Measurements from ENCODE around the gene CDS2. TPM values are rescaled to one million over a fixed set of nuclear protein-coding genes. Genes with fewer than 3 reads are reported as not detected.

CDS2 gene
- total RNA-seq, 1 donor from 2014 or later = 23.4 TPM

DNA sequence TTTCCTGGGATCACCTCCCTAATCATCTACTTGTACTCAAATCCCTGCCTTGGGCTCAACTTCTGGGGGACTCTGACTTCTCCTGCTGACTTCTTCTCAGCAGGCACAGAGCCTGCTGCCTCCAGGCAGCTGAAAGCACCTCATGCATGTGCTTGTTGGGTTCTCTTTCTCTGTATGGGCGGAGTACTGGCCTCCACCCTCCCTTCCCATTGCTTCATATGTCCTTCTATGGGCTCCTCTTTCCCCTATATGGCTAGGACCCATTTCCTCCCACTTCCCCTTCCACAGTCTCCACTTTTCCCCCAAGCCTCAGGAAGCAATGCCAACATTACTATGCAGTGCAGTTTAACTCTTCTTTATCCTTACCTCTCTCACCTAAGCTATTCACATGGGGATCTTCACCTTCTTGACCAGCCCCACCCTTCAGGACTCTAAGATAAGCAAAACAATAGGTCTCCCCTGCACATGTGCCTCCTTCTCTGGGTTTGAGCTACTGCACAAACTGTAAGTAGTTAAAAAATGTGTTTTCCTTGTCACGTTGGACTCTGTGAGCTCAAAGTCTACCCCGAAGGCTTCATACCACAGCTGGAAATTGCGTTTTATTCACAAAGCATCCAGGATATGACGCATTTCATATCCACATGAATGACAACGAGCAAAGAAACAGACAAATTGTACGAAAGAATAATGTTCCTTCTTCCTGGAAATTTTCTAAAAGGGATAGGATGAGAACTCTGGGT is 93.7 kb downstream of the CDS2 start:
- no peak for DNase-seq (ENCODE audit: low read depth)
- FAIRE-seq = no peak

DNA sequence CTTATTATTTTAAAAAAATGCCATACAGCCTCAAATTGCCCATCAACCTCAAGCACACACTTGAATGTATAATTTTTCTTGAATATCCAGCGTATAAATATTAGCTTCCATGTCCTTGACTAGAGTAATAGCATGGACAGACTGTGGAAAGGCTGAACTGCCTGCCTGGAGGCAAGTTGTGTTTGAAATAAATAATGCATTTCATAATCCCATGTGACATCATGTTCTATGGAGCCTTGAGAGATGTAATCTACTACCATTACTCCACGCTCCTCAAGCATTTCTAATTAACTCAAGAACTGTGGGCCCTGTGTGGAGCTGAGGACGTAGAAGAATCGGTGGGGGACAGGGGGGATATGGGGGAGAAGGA is 94.2 kb downstream of the CDS2 start:
- Histone ChIP-seq H3K27me3 (ENCODE audit: control insufficient read depth, insufficient read depth, low read length) (no peaks in the 10 kb centered on the region), H3K4me3 (ENCODE audit: low read depth, low read length) (no peak overlapping the region), H3K36me3 (ENCODE audit: control insufficient read depth, insufficient read depth, low read length) (no peaks in the 10 kb centered on the region)
- FAIRE-seq (no peak), DNase-seq (ENCODE audit: low read depth) (no peak)
- TF ChIP-seq CTCF (IDR thresholded peaks at IDR 0.05; ENCODE audit: insufficient read depth, low read length, severe bottlenecking) = no peak

More for the DNA sequence above, 93.7 kb downstream of the CDS2 start:
- Histone ChIP-seq H3K27me3 (ENCODE audit: control insufficient read depth, insufficient read depth, low read length) (no peaks in the 10 kb centered on the region), H3K36me3 (ENCODE audit: control insufficient read depth, insufficient read depth, low read length) (no peaks in the 10 kb centered on the region), H3K4me3 (ENCODE audit: low read depth, low read length) (no peak overlapping the region)
- TF ChIP-seq CTCF (IDR thresholded peaks at IDR 0.05; ENCODE audit: insufficient read depth, low read length, severe bottlenecking) = no peak

DNA sequence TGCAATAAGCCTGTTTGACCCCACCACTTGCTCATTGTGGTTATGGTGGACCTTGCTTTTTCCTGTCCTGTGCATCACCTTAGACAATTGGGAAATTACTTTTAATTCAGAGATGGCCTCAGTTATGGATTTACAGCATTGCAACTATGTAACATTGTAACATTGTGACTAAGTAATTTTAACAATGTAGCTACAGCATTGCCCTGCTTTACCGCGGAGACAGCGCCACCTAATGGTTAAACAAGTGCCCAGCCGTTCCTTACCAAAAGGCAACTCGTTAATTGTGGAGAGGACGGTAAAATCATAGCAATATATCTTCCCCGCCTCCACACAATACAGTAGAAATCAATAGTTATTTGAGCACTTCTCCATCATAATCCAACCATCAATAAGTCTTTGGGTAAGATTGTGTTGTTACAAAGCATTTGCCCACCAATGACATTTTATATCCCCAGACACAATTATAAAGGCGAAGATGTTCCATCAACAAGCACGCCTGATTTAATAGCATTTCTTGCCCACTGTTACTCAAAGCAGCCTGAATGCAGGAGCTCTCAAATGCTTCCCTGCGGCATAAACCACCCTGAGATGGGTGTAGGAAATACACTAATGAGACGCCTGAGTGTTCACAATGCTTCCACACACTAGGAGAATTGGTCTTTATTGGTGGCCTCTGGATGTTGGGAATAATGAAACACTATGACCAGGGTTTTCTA is 96.3 kb downstream of the CDS2 start:
- no peak for FAIRE-seq
- no peaks in the 10 kb centered on the region for H3K27me3 ChIP-seq (ENCODE audit: control insufficient read depth, insufficient read depth, low read length)
- no peaks in the 10 kb centered on the region for H3K36me3 ChIP-seq (ENCODE audit: control insufficient read depth, insufficient read depth, low read length)
- peak; percentile 84 for TF ChIP-seq CTCF (IDR thresholded peaks at IDR 0.05; ENCODE audit: insufficient read depth, low read length, severe bottlenecking)
- peak; percentile 60 for DNase-seq (ENCODE audit: low read depth)
- no peak overlapping the region for H3K4me3 ChIP-seq (ENCODE audit: low read depth, low read length)

DNA sequence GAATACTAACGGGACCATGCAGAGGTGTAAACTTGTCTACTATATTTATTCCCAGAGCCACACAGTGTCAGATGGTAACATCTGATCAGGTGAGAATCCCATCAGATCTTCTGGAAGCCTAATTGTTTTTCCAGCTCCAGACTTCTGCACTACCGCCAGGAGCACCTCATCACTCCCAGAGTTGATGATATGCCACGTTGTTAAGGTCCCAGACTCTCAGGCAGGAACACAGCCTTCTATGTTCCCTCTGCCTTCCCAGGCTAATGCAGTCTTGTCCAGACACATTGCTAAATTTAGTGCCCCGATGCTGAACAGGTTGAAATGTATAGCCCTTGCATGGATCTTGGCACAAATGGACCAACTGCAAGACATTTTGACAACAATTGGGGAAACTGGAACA is 103.7 kb downstream of the CDS2 start:
- no peaks in the 10 kb centered on the region for H3K36me3 ChIP-seq (ENCODE audit: control insufficient read depth, insufficient read depth, low read length)
- H3K4me3 ChIP-seq (ENCODE audit: low read depth, low read length) = no peak overlapping the region
- no peaks in the 10 kb centered on the region for H3K27me3 ChIP-seq (ENCODE audit: control insufficient read depth, insufficient read depth, low read length)
- DNase-seq (ENCODE audit: low read depth) (no peak), FAIRE-seq (no peak)
- no peak for TF ChIP-seq CTCF (IDR thresholded peaks at IDR 0.05; ENCODE audit: insufficient read depth, low read length, severe bottlenecking)

DNA sequence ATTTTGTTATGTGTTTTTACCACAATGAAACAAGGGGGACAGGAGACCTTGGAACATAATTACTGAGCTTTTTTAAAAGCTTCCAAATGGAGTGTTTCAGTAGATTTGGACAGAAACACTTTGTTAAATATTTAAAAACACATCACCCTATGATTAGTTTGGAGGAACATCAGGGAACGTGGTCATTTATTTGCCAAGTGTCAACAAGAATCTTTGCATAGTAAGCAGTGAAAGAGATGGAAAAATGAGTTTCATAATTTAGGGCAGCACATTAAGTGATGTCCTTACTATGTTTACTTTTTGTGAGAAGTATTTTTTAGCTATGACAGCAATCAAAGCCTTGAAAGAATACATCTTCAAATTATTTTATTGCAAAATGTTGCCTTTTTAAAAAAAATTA is 107.3 kb downstream of the CDS2 start:
- Histone ChIP-seq H3K4me3 (ENCODE audit: low read depth, low read length) (no peak overlapping the region), H3K27me3 (ENCODE audit: control insufficient read depth, insufficient read depth, low read length) (no peaks in the 10 kb centered on the region), H3K36me3 (ENCODE audit: control insufficient read depth, insufficient read depth, low read length) (no peaks in the 10 kb centered on the region)
- no peak for TF ChIP-seq CTCF (IDR thresholded peaks at IDR 0.05; ENCODE audit: insufficient read depth, low read length, severe bottlenecking)
- no peak for FAIRE-seq
- DNase-seq (ENCODE audit: low read depth) = no peak
